Omental fat pad (tissue), 4 donors: Measurements from ENCODE around the gene DCAF5. TPM values are rescaled to one million over a fixed set of nuclear protein-coding genes. Genes with fewer than 3 reads are reported as not detected.

Source experiments
- ATAC-seq: fragments of 150-250 bp; one replicate; pipeline ENCODE4 v1.9.1; 2016; ENCODE audit warnings: mild to moderate bottlenecking, moderate library complexity; ENCODE audit not compliant: low FRiP score
- DNase-seq: peaks from one replicate; pipeline ENCODE4 v3.0.0-alpha.2; 2019; ENCODE audit warnings: low spot score
- CTCF ChIP-seq, 3 donors: fragments of 450-650 bp; IDR thresholded peaks; one replicate each; pipeline ENCODE4 v1.5.1; 2016 to 2017; ENCODE audit warnings: antibody characterized with exemption in 3 of 3, mild to moderate bottlenecking in 3 of 3, moderate library complexity in 2 of 3
- total RNA-seq, 4 donors: library from RNA; depleted of rRNA; stranded (reverse); fragments of >200 nt; gene quantifications; one replicate each; pipeline ENCODE4 v1.1.0, GENCODE V29; 2016

Gene DCAF5
- total RNA-seq, 4 donors from 2014 or later, result 30.4 to 58.1 (median 38.0) TPM

GRCh38 chr14:69142101-69142500 lies 10.8 kb downstream of the DCAF5 start:
- DNase-seq (no peak), ATAC-seq (no peak)
- no peak for TF ChIP-seq CTCF (IDR thresholded peaks at IDR 0.05)

GRCh38 chr14:69141550-69141949 lies 11.4 kb downstream of the DCAF5 start:
- ATAC-seq (no peak), DNase-seq (no peak)
- TF ChIP-seq CTCF (IDR thresholded peaks at IDR 0.05), result no peak

- no peak for ATAC-seq
- TF ChIP-seq CTCF (IDR thresholded peaks at IDR 0.05), result no peak
- no peak for DNase-seq
Observed at GRCh38 chr14:69139743-69140142, 13.2 kb downstream of the DCAF5 start.

GRCh38 chr14:69137843-69138535 lies 14.9 kb downstream of the DCAF5 start:
- TF ChIP-seq CTCF (IDR thresholded peaks at IDR 0.05), result no peak

GRCh38 chr14:69137416-69137815 lies 15.5 kb downstream of the DCAF5 start:
- ATAC-seq (no peak), DNase-seq (no peak)
- no peak for TF ChIP-seq CTCF (IDR thresholded peaks at IDR 0.05)

More at GRCh38 chr14:69137843-69138535, 14.9 kb downstream of the DCAF5 start:
- ATAC-seq, result peak; percentile 80
- no peak for DNase-seq

GRCh38 chr14:69135133-69135532 lies 17.8 kb downstream of the DCAF5 start:
- DNase-seq (no peak), ATAC-seq (no peak)
- no peak for TF ChIP-seq CTCF (IDR thresholded peaks at IDR 0.05)
